GM19468 (cell line): ENCODE data around the gene SHF.

ENCODE experiments used
- ATAC-seq: cut with Tn5 transposase; IDR thresholded peaks from one replicate; pipeline ENCODE4 v1.9.1; 2021; ENCODE audit warnings: mild to moderate bottlenecking, moderate library complexity, moderate number of reproducible peaks; ENCODE audit not compliant: unreplicated experiment; ENCODE audit errors: extremely low read depth

SHF gene

DNA sequence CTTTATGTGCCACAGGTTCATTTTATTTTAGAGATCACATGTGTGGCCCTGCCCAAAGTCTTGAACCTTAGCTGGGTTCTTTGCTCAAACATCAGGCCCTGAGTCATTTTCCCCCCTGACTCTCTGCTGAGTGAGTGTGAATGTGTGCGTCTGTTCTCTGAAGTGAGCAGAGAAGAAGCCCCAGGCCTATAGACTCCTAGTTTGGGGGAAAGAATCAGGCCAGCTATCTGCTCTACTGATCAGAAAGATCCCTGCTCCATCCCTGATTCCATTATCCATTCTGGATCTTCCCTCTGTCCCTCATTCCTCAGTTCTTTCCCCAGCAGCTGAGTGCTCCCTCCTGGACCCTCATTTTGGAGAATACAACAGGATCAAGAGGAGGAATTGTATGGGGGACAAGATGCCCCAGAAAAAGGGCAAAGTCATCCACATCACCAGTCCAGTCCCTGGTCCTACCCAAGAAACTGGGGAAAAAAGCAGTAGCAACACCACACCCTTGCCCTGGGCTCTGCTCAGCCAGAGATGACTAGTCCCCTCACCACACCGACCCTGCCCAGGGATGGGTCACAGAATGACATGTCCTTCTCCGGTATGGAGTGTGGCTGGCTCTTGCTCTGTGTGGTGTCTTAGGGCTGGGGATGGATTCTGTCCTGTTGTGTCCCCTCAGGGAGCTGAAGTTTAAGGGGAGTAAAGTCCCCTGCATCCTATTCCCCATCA, 54.8 kb downstream of the SHF start:
- no peak for ATAC-seq

DNA sequence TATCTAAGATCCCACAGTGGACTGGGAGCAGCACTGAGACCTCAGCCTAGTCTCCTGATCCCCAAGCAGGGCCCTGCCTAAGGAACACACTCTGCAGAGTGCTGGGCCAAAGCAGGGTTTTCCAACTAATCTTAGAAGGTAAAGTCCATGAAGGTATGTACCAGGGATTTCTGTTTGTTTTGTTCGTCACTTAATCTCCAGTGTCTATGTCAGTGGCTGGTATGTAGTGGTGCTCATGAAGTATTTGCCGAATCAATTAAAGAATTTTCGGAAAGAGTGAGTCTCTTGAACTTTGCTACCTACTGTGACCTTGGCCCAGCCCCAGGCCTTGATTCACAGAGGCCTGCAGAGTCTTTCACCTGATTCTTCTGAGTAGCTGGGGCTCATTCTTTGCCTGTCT, 56.3 kb downstream of the SHF start:
- no peak for ATAC-seq

DNA sequence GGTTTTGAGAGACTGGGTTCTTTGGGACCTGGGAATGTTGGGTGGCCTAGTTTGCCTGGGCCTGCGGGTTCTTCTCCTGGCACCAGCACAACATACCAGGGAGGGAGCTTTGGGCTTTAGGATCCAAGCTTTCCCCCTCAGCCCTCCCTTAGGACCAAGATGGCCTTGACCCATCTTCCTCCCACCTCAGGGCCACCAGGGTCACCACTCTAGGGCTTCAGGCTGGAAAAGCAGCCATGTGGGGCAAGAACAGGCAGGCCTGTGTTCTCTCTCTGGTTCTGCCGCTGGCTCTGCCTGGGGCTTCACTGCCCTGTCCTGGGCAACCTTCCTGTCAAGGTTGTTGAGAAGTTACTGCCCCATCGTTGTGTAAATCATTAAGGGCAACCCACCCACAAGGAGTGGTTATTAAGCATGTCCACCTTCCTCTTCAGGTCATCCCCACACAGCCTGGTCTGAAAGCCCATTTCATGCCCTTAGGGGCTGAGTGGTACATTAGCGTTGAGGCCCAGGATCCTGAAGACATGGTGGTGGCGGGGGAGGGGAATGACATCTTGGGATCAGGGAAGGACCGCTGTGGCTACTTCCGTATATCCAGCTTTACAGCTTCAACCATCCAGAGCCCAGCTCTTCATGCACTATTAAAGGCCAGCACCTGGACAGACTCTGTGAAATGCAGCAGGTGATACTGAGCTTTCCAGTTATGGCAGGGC, 57.3 kb downstream of the SHF start:
- no peak for ATAC-seq

DNA sequence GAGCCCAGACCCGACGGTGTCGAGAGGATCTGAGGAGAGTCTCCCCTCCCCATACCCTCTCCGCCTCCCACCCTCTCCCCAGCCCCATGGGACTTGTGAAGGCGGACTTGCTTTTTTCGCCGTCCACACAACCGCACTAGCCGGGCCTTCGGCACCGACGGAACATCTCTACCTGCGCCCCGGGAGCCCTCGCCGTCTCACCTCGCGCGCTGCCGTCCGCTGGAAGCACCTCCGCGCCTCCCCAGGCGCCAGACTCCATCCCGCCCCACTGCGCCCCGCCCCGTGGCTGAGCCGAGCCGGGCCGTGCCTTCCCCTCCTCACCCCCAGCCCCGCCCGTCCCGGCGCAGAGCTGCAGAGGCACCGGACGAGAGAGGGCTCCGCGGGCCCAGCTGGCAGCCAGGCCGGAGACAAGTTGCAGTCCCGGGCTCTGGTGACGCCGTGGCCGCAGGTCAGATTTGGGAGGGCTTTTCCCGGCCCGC, 58.1 kb downstream of the SHF start, which contains the start of the genes DUOX1 and DUOXA1:
Gene DUOX1, plus strand, starts transcription at position 344 of the 479 bp plus-strand sequence. CDS start 1,973 bp downstream, outside the sequence.
Gene DUOXA1, minus strand, starts transcription at position 229 of the 479 bp plus-strand sequence. CDS start 6,865 bp downstream, outside the sequence.
- ATAC-seq, result no peak

DNA sequence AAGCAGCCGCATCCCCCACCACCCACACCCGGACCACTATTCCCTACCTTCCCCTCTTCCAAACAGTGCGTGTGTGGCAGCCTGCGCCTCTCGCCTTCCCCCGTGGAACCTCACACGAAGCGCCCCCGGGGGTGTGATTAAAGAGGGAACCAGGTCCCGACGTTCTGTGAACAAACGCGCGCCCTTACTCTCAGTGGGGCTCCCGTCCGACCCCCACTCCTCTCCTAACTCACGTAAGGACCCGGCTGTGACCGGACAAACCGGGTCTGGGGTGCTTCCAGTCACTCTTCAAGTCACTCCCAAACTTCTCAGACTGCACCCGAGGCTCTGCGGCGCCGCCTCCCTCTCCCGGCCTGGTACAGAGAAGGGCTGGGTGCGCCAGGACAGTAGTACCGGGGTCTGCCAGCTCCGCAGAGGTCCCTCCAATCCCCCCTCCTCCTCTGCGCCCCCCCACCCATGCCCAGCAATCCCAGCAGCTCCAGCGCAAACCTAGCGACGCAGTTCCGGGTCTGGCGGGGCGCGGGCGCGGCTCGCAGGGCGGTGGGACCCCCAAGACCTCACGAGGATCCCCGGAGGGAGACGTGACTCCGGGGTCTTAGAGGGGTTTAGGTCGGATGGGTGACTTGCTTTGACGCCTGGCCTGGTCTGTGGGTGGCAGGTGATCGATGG, 58.7 kb downstream of the SHF start:
- no peak for ATAC-seq

DNA sequence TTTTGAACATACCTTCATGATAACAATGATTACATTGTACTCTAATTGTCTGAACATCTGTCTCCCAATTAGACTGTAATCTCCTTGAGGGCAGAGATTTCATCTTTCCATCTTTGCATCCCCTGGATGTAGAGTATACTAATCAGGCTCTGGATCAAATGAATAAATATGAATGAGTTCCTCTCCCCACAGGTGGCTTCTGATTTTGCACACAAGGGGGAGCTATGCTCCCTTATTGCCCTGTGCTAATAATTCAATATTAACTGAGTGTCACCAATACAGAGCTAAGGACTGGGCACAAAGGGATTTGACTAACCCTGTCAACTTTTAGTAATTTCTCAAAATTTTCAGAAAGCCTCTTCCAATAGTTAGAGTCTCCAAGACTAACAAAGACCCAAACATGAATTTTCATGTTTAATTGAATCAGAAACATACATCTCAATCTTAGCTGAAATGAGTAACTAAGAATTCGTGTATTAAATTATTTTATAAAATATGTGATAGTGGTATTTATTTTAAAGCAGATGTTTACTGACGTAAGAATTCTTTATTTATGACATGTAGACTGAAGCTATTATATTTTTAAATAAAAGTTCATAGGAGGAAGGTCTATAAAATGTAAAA, 61.1 kb downstream of the SHF start:
- no peak for ATAC-seq

DNA sequence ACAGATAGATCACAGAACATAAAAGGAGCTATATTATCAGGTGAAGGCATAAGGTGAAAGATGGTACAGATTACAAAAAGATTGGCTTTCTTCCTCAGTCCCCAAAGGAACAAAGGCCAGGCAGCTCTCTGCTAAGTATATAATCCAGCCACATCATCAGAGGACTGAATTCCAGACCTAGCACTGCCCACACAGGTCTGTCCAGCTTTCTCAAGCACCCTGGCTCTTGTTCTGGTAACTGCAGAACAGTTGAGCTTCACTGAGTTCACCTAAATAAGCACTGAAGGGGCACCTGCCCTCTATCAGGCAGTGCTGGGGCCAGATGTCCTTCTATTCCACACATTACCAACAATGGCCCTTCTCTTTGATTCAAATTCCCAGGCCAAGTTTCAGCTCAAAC, 64.4 kb downstream of the SHF start:
- ATAC-seq, result no peak

DNA sequence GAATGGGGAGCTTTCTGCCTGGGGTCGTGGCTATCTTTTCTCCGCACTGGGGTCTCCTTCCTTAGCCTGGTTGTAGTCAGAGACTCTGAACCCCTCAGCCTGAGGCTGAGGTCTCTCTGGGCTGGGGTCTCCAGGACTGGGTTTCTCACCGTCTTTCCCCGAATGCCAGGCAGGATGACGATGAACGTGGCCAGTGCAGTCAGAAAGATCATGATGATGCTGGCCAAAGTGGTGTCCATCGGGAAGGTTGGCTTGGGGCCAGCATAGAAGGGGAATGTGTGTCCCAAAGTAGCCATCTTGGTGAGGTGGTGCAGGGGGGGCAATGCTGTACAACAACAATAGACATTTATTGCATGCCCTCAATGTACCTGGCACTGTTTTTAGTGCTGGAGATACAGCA, 65.0 kb downstream of the SHF start:
- no peak for ATAC-seq

DNA sequence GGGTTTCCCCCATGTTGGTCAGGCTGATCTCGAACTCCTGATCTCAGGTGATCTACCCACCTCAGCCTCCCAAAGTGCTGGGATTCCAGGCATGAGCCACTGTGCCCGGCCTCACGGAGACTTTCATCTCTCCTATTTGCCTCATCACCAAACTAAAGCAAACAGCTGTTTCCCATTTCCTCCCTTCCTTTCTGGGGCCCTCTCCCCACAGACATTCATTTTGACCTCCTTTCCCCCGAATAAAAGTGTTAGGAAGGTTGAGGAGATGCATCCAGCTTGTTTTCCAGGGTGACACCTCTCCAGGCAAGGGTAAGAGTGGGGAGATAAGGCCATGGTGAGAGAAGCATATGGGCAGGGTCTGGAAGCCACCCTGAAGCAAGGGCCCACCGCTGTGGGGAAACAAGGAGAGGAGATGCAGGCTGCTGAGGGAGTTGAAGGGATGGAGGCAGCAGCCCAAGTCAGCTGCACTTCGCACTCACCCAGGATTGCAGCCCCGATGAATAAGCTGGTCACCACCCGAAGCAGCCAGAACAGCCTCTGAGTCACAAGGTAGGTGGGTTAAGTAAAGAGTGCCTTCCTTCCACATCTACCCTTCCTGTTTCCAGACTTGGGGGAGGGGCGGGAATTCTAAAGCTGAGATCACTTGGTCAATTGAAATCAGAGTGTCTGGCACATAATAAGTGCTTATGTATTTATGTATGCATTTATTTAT, 65.9 kb downstream of the SHF start:
- ATAC-seq, result no peak

DNA sequence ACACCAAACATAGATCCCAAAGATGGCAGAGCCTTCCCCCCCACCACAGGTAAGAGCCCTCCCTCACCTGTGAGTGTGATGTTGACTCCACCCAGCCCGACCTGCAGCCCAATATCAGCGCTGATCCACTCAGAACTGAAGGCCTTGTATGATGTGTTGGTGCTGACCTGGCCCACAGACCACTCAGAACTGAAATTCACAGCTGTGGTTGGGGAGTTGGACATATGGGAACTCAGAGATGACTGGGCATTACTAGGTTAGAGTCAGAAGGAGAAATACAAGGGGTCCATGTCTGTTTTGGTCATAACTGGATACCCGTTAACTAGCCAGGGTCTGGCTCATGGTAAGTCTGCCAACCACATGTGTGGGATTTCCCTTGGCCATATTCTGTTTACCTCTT, 66.7 kb downstream of the SHF start:
- no peak for ATAC-seq

DNA sequence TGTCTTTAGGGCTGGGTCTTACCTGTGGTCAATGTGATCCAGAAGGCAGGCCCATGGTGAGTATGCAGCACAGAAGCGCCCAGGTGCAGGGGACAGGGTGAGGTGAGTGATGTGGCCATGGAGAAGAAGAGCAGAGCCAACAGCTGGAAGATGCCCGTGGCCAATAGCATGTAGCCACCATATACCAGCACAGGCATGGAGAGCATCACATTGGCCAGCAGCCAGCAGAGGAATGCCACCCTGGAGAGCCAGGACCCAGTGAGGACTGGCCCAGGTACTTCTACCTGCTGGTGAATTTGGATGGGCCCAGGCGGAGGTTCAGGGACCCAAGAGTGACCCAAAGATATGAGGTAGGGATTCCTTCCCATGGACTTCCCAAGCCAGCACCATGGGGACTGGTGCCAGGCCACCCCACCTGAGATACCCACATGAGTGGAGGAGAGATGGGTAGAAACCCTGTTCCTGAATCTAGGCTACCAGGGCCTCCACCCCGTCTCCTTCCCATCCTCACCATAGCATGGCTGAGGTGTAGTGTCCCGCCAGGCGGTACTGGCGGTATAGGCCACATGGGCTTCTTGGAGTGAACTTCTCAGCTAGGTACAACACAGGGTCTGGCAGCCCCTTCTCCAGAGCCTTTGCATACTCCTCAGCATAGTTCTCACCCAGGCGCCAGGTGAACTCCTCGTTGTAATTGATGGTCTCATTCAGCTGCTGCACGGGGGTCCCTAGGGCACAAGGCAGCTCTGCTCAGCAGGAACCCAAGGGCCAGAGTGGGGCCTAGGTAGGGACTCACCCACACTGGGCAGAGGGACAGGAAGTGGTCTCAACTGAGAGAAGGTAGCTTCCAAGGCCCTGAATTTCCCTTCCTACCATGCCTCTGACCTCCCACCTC, 67.4 kb downstream of the SHF start:
- no peak for ATAC-seq

DNA sequence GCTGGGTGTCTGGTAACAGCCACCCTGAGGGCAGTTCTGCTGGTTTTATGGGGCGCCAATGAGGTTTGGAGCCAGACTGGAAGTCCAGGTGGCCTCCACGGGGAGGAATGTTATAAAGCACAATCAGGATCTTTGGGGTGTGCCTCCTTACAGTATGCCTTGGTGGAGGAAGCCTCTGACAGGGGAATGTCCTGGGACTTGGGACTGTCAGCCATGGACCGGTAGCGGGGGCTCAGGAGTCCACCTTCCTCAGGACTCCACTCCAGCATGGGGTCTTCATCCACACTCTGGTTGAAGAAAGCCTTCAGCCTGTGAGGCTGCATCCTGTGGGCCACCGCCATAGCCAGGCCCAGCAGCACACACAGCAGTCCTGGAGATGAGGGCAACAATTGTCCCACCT, 68.8 kb downstream of the SHF start:
- ATAC-seq, result no peak

DNA sequence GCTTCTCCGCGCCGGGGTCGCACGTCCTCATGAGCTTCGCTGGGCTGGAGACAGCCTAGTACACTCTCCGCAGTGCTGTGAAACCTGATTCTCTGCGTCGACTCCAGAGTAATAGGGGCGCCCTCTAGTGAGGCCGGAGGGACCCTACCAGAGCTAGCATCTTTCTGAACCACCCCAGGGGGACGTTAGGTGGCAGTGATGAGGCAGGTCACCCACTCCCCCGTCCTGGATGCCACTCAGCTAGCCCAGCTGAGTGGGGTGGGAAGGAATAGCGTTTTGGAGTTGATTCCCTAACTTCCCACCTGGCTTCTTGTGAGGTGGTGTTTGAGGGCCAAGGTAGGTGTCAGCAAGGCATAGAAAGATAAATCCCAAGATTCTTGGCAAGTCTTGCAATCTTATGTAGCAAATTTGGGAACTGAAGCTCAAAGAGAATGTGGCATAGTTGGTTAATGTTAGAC, 69.6 kb downstream of the SHF start:
- no peak for ATAC-seq

DNA sequence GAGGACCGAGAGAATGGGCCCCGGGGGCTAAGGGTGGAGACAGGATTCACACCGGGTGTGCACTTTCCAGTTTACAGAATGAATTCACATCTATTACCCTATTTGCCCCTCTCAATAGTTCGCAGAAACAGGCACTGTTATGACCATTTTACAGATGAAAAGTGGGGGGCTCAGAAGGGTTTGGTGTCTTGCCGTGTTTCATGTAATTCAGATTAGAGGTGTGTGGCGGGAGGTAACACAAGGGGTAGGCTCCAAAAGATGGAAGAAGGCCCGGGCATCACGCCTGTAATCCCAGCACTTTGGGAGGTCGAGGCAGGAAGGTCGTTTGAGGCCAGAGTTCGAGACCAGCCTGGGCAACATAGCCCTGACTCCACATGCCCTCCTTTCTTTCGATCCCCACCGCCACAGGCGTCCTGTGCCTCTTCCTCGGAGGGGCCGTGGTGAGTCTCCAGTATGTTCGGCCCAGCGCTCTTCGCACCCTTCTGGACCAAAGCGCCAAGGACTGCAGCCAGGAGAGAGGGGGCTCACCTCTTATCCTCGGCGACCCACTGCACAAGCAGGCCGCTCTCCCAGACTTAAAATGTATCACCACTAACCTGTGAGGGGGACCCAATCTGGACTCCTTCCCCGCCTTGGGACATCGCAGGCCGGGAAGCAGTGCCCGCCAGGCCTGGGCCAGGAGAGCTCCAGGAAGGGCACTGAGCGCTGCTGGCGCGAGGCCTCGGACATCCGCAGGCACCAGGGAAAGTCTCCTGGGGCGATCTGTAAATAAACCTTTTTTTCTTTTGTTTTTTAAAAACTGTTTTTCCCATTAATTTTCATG, 70.2 kb downstream of the SHF start:
- ATAC-seq, result no peak
